ENCODE measurements around the gene ABCA2. TPM values are rescaled to one million over a fixed set of nuclear protein-coding genes. Genes with fewer than 3 reads are reported as not detected.
A peak's percentile ranks its signal among the peaks of the same experiment; 100 is the strongest.

ABCA2 gene
- total RNA-seq, 1 experiment from 2014 or later = 22.4 TPM

- H3K56ac ChIP-seq (ENCODE audit: insufficient read length, low read depth, low read length) = no peak overlapping the region
- Mint-ChIP-seq H3K27ac (no peak overlapping the region), H3K27me3 (ENCODE audit: low read depth) (peaks cover 17% of the 10 kb centered on the region), H3K9me3 (peaks cover 4% of the 10 kb centered on the region in 2 experiments; a peak in 3 of 5 replicates), H3K4me3 (no peak overlapping the region), H3K4me1 (peaks cover 2% of the 10 kb centered on the region in 2 experiments; a peak in 2 of 4 replicates), H3K36me3 (ENCODE audit: insufficient read depth in 1 of 3, low read depth in 3 of 3) (peaks cover 0 to 2% (median 0%) of the 10 kb centered on the region in 3 experiments; a peak in 2 of 7 replicates)
- H2BK120ac ChIP-seq (ENCODE audit: low read depth, low read length, poor library complexity, severe bottlenecking) = no peak overlapping the region
- H3T11ph ChIP-seq (ENCODE audit: low read length) = no peak overlapping the region
- H2BK20ac ChIP-seq (ENCODE audit: low read depth, low read length, poor library complexity, severe bottlenecking) = no peak overlapping the region
- no peak for DNase-seq
- H3K79me2 ChIP-seq (ENCODE audit: insufficient read depth, low read length) = no peaks in the 10 kb centered on the region
- WGBS (ENCODE audit: extremely low coverage, insufficient read length, low lambda C conversion rate) = no CpG with 5 or more reads among the region's 33 CpGs
- no peak overlapping the region for H3K18ac ChIP-seq (ENCODE audit: insufficient read length, low read depth, low read length)
- H3K79me1 ChIP-seq (ENCODE audit: insufficient read depth, low read depth, low read length, poor library complexity, severe bottlenecking) = no peaks in the 10 kb centered on the region
- no peak overlapping the region for H3K9ac ChIP-seq (ENCODE audit: extremely low read depth, insufficient read length, low read length)
- TF ChIP-seq CTCF (conservative IDR thresholded peaks at IDR 0.05) = no peak
- no peak overlapping the region for H2BK12ac ChIP-seq (ENCODE audit: insufficient read length, low read depth, low read length)
- H3K4me2 ChIP-seq (ENCODE audit: insufficient read depth, insufficient read length, low read length) = peak overlapping the region; percentile 9
- no peak overlapping the region for H2AFZ ChIP-seq (ENCODE audit: low read length)
- H2BK15ac ChIP-seq (ENCODE audit: low read depth, low read length) = no peak overlapping the region
- no peaks in the 10 kb centered on the region for H3K4me1 ChIP-seq (ENCODE audit: insufficient read depth, low read length)
- H4K8ac ChIP-seq (replicated peaks; ENCODE audit: insufficient read length, low read depth, low read length) = no peak overlapping the region
- no peak overlapping the region for H2BK5ac ChIP-seq (ENCODE audit: insufficient read length, low read length)
- H4K5ac ChIP-seq (ENCODE audit: insufficient read length, low read depth, low read length) = no peak overlapping the region
- no peak overlapping the region for H4K91ac ChIP-seq (ENCODE audit: insufficient read length, low read depth, low read length)
- H3K4ac ChIP-seq (ENCODE audit: low read depth, low read length) = no peak overlapping the region
- H3K27me3 ChIP-seq (ENCODE audit: insufficient read depth, low read length) = no peaks in the 10 kb centered on the region
- no peaks in the 10 kb centered on the region for H3K23me2 ChIP-seq (ENCODE audit: insufficient read length, low read depth, low read length, poor library complexity, severe bottlenecking)
- H3K14ac ChIP-seq (ENCODE audit: insufficient read depth, low read length) = no peak overlapping the region
- H3K27ac ChIP-seq (ENCODE audit: insufficient read length, low read depth, low read length) = no peak overlapping the region
- H2AK5ac ChIP-seq (ENCODE audit: insufficient read length, low read length) = no peak overlapping the region
- no peaks in the 10 kb centered on the region for H3K9me3 ChIP-seq (ENCODE audit: control insufficient read depth, low read depth, low read length)
- H4K20me1 ChIP-seq (ENCODE audit: control insufficient read depth, insufficient read depth, insufficient read length) = no peaks in the 10 kb centered on the region
- no peak overlapping the region for H3K23ac ChIP-seq (ENCODE audit: insufficient read length, low read depth, low read length)
Observed at GRCh38 chr9:136985853-136986252, 42.2 kb downstream of the ABCA2 start.

Data from H9 (cell line).